HG03342 (cell line): ENCODE measurements around the gene BMP2K.

Experiments
- ATAC-seq: cut with Tn5 transposase; IDR thresholded peaks from one replicate; pipeline ENCODE4 v1.9.1; 2021; ENCODE audit warnings: mild to moderate bottlenecking, moderate library complexity; ENCODE audit not compliant: unreplicated experiment

The BMP2K gene

GRCh38 chr4:78923464-78924312 is 147.5 kb downstream of the BMP2K start:
- no peak for ATAC-seq

- ATAC-seq, result no peak
Measured at GRCh38 chr4:78926826-78927225, 150.7 kb downstream of the BMP2K start.

- no peak for ATAC-seq
Measured at GRCh38 chr4:78928835-78929234, 152.7 kb downstream of the BMP2K start.

- ATAC-seq, result no peak
Measured at GRCh38 chr4:78930016-78930629, 154.0 kb downstream of the BMP2K start.

GRCh38 chr4:78936989-78937388 is 160.8 kb downstream of the BMP2K start:
- no peak for ATAC-seq

GRCh38 chr4:78937837-78938236 is 161.7 kb downstream of the BMP2K start:
- no peak for ATAC-seq

GRCh38 chr4:78938474-78938867 is 162.3 kb downstream of the BMP2K start:
- no peak for ATAC-seq

GRCh38 chr4:78938868-78939666 is 162.9 kb downstream of the BMP2K start, which contains the start of gene PAQR3:
Gene PAQR3 (minus strand): TSS chr4:78939438. CDS start chr4:78939224, 214 bp downstream.
- ATAC-seq, result peak; percentile 98

- peak; percentile 8 for ATAC-seq
Measured at GRCh38 chr4:78939667-78940008, 163.5 kb downstream of the BMP2K start.

- no peak for ATAC-seq
Measured at GRCh38 chr4:78940752-78941151, 164.6 kb downstream of the BMP2K start.

GRCh38 chr4:78944381-78944780 is 168.2 kb downstream of the BMP2K start:
- no peak for ATAC-seq

GRCh38 chr4:78945651-78946179 is 169.6 kb downstream of the BMP2K start:
- ATAC-seq, result no peak

GRCh38 chr4:78949735-78950134 is 173.6 kb downstream of the BMP2K start:
- no peak for ATAC-seq

GRCh38 chr4:78951862-78952472 is 175.8 kb downstream of the BMP2K start:
- ATAC-seq, result peak; percentile 81

- no peak for ATAC-seq
Measured at GRCh38 chr4:78953231-78953630, 177.1 kb downstream of the BMP2K start.

- no peak for ATAC-seq
Measured at GRCh38 chr4:78953769-78954666, 177.9 kb downstream of the BMP2K start.

GRCh38 chr4:78956975-78957374 is 180.8 kb downstream of the BMP2K start:
- ATAC-seq, result no peak

- ATAC-seq, result no peak
Measured at GRCh38 chr4:78960926-78961325, 184.8 kb downstream of the BMP2K start.
